CD4-positive, alpha-beta memory T cell (primary cell): ENCODE measurements around the gene TMIGD1. TPM values are rescaled to one million over a fixed set of nuclear protein-coding genes. Genes with fewer than 3 reads are reported as not detected.

Experiments used
- CTCF ChIA-PET: fragments of 350-600 bp; sonication (Branson Sonifier 250); formaldehyde crosslinking; loops from one replicate; lab custom pipeline; 2021; ENCODE audit warnings: inconsistent platforms; ENCODE audit not compliant: partially characterized antibody; lab: Charles Lee
- POLR2A ChIA-PET: fragments of 350-600 bp; sonication (Branson Sonifier 250); formaldehyde crosslinking; loops from one replicate; lab custom pipeline; 2021; ENCODE audit not compliant: partially characterized antibody; lab: Charles Lee
- DNase-seq, 5 donors: peaks; one replicate each; pipeline versions ENCODE4 v3.0.0 to v3.0.0-alpha.2; 2020 to 2022; ENCODE audit warnings: mixed read lengths in 1 of 5
- H3K27ac ChIP-seq: one replicate; pipeline ENCODE4 v1.7.0; 2013; ENCODE audit warnings: low read depth, low read length
- H3K27me3 ChIP-seq: 2 replicates; pipeline ENCODE4 v1.7.0; 2013; ENCODE audit warnings: mild to moderate bottlenecking, low read length, moderate library complexity; ENCODE audit not compliant: insufficient read depth
- H3K36me3 ChIP-seq: 2 replicates; pipeline ENCODE4 v1.7.0; 2013; ENCODE audit warnings: mild to moderate bottlenecking, low read length, moderate library complexity; ENCODE audit not compliant: insufficient read depth
- H3K4me1 ChIP-seq: 2 replicates; pipeline ENCODE4 v1.7.0; 2013; ENCODE audit warnings: mild to moderate bottlenecking, low read length, moderate library complexity; ENCODE audit not compliant: insufficient read depth
- H3K4me3 ChIP-seq, 2 donors: one replicate each; pipeline ENCODE4 v1.7.0; 2013; ENCODE audit warnings: low read length in 2 of 2, mild to moderate bottlenecking in 1 of 2
- H3K9me3 ChIP-seq, 2 donors: one replicate each; pipeline ENCODE4 v1.7.0; 2013; ENCODE audit warnings: low read length in 2 of 2, control low read depth in 1 of 2; ENCODE audit not compliant: control insufficient read depth in 1 of 2
- H3K27ac Mint-ChIP-seq, 7 donors: one replicate each; pipeline ENCODE4 v1.8.0; 2020 to 2021; ENCODE audit warnings: mixed read lengths in 7 of 7, mild to moderate bottlenecking in 6 of 7, inconsistent platforms in 3 of 7, moderate library complexity in 3 of 7
- H3K27me3 Mint-ChIP-seq, 2 donors: one replicate each; pipeline ENCODE4 v1.8.0; 2020 to 2021; ENCODE audit warnings: mixed read lengths in 2 of 2
- H3K36me3 Mint-ChIP-seq, 2 donors: one replicate each; pipeline ENCODE4 v1.8.0; 2020 to 2021; ENCODE audit warnings: mixed read lengths in 2 of 2, inconsistent platforms in 1 of 2, mild to moderate bottlenecking in 1 of 2
- H3K4me1 Mint-ChIP-seq, 4 donors: one replicate each; pipeline ENCODE4 v1.8.0; 2020 to 2021; ENCODE audit warnings: mixed read lengths in 4 of 4, mild to moderate bottlenecking in 1 of 4
- H3K4me3 Mint-ChIP-seq, 8 donors: one replicate each; pipeline ENCODE4 v1.8.0; 2020 to 2021; ENCODE audit warnings: mixed read lengths in 8 of 8, mild to moderate bottlenecking in 7 of 8, moderate library complexity in 6 of 8, inconsistent platforms in 3 of 8
- H3K9me3 Mint-ChIP-seq, 8 donors: one replicate each; pipeline ENCODE4 v1.8.0; 2020 to 2021; ENCODE audit warnings: mixed read lengths in 8 of 8, mild to moderate bottlenecking in 5 of 8, inconsistent platforms in 3 of 8, moderate library complexity in 1 of 8
- intact Hi-C: fragments of 100-400 bp; cut with micrococcal nuclease; formaldehyde crosslinking; loops from one replicate; pipeline ENCODE4 v1.15.1; 2023
- polyA plus RNA-seq, 2 donors: library from polyadenylated mRNA; unstranded; fragments of 300-500 nt; fragmentation: Illumina TruSeq; gene quantifications; one replicate each; pipeline ENCODE4 v1.2.3, GENCODE V29; 2021
- total RNA-seq, 2 experiments: library from RNA; stranded (reverse); gene quantifications; one replicate each; pipeline ENCODE4 v1.2.3, GENCODE V29; 2021

The TMIGD1 gene
- total and polyA plus RNA-seq, 4 experiments from 2014 or later, result not detected

- intact Hi-C loops, result loop anchor here (1.0 kb wide), 3 partner anchors 8 to 33 kb away; partner anchors contain the start of gene BLMH
- no peaks in the 10 kb centered on the region for H3K9me3 Mint-ChIP-seq
- peaks cover 0 to 3% of the 10 kb centered on the region in 2 donors for H3K36me3 Mint-ChIP-seq
- H3K27me3 ChIP-seq, result no peaks in the 10 kb centered on the region
- H3K27me3 Mint-ChIP-seq, result no peaks in the 10 kb centered on the region
- peaks cover 36 to 54% (median 41%) of the 10 kb centered on the region in 4 donors for H3K4me1 Mint-ChIP-seq
- H3K9me3 ChIP-seq, result no peaks in the 10 kb centered on the region
- H3K4me1 ChIP-seq, result peaks cover 48% of the 10 kb centered on the region
- H3K4me3 Mint-ChIP-seq, result peak overlapping the region; percentile 62 to 80 (median 70)
- peak overlapping the region; percentile 45 for H3K27ac ChIP-seq
- ChIA-PET CTCF (interaction anchor here (1.0 to 4.5 kb wide), 9 partner anchors 9 to 219 kb away, joined by 3 to 103 read pairs (median 7); partner anchors contain the start of genes BLMH and TMIGD1), POLR2A (interaction anchor here (1.0 to 4.5 kb wide), 13 partner anchors 8 to 1164 kb away, joined by 3 to 136 read pairs (median 5); partner anchors contain the start of genes BLMH, CPD, GOSR1 and TMIGD1)
- no peaks in the 10 kb centered on the region for H3K36me3 ChIP-seq
- DNase-seq, result peak; percentile 34 to 71 (median 48)
- peak overlapping the region; percentile 82 to 96 (median 93) for H3K27ac Mint-ChIP-seq
- peak overlapping the region; percentile 9 to 14 for H3K4me3 ChIP-seq
Observed at GRCh38 chr17:30323895-30324319, 9.9 kb downstream of the TMIGD1 start.

GRCh38 chr17:30323262-30323894 is 10.5 kb downstream of the TMIGD1 start:
- peak; percentile 81 to 87 (median 84) for DNase-seq
- Histone ChIP-seq H3K27me3 (no peaks in the 10 kb centered on the region), H3K27ac (peak overlapping the region; percentile 45), H3K9me3 (no peaks in the 10 kb centered on the region), H3K36me3 (no peaks in the 10 kb centered on the region), H3K4me1 (peaks cover 48% of the 10 kb centered on the region), H3K4me3 (peak overlapping the region; percentile 9 to 14)
- intact Hi-C loops, result loop anchor here (1.0 kb wide), 3 partner anchors 9 to 32 kb away; partner anchors contain the start of gene BLMH
- peak overlapping the region; percentile 82 to 96 (median 93) for H3K27ac Mint-ChIP-seq
- H3K9me3 Mint-ChIP-seq, result no peaks in the 10 kb centered on the region
- ChIA-PET POLR2A (interaction anchor here (0.9 to 4.5 kb wide), 15 partner anchors 8 to 1165 kb away, joined by 3 to 136 read pairs (median 5); partner anchors contain the start of genes BLMH, CPD, GOSR1 and TMIGD1), CTCF (interaction anchor here (1.0 to 4.5 kb wide), 11 partner anchors 8 to 219 kb away, joined by 3 to 103 read pairs (median 5); partner anchors contain the start of genes BLMH and TMIGD1)
- no peaks in the 10 kb centered on the region for H3K27me3 Mint-ChIP-seq
- H3K4me3 Mint-ChIP-seq, result peak overlapping the region; percentile 62 to 80 (median 70)
- peaks cover 0 to 3% of the 10 kb centered on the region in 2 donors for H3K36me3 Mint-ChIP-seq
- H3K4me1 Mint-ChIP-seq, result peaks cover 36 to 54% (median 41%) of the 10 kb centered on the region in 4 donors

GRCh38 chr17:30321314-30321713 is 12.5 kb downstream of the TMIGD1 start:
- DNase-seq, result no peak
- no peaks in the 10 kb centered on the region for H3K9me3 ChIP-seq
- peaks cover 48% of the 10 kb centered on the region for H3K4me1 ChIP-seq
- no peaks in the 10 kb centered on the region for H3K27me3 ChIP-seq
- H3K27me3 Mint-ChIP-seq, result no peaks in the 10 kb centered on the region
- CTCF ChIA-PET, result interaction anchor here (4.5 kb wide), 1 partner anchor 14 kb away, joined by 103 read pairs; the partner anchor contains the start of gene TMIGD1
- peak overlapping the region in 4 of 7 donors; percentile 18 to 62 (median 33) for H3K27ac Mint-ChIP-seq
- H3K36me3 ChIP-seq, result no peaks in the 10 kb centered on the region
- H3K27ac ChIP-seq, result no peak overlapping the region
- POLR2A ChIA-PET, result interaction anchor here (3.9 to 4.5 kb wide), 2 partner anchors 13 to 29 kb away, joined by 77 to 136 read pairs; partner anchors contain the start of genes BLMH and TMIGD1
- peaks cover 35 to 48% (median 37%) of the 10 kb centered on the region in 4 donors for H3K4me1 Mint-ChIP-seq
- intact Hi-C loops, result no loop called here
- H3K4me3 ChIP-seq, result no peak overlapping the region
- peaks cover 0 to 3% of the 10 kb centered on the region in 2 donors for H3K36me3 Mint-ChIP-seq
- H3K9me3 Mint-ChIP-seq, result no peaks in the 10 kb centered on the region
- peak overlapping the region in 1 of 8 donors; percentile 36 for H3K4me3 Mint-ChIP-seq

GRCh38 chr17:30318155-30318554 is 15.7 kb downstream of the TMIGD1 start:
- CTCF ChIA-PET, result interaction anchor here (0.9 to 3.1 kb wide), 4 partner anchors 10 to 214 kb away, joined by 3 to 14 read pairs (median 4); no protein-coding TSS in a partner anchor
- peak overlapping the region in 2 of 7 donors; percentile 42 to 84 for H3K27ac Mint-ChIP-seq
- Histone ChIP-seq H3K27me3 (no peaks in the 10 kb centered on the region), H3K27ac (no peak overlapping the region), H3K9me3 (no peaks in the 10 kb centered on the region), H3K36me3 (no peaks in the 10 kb centered on the region), H3K4me1 (peaks cover 18% of the 10 kb centered on the region), H3K4me3 (no peak overlapping the region)
- H3K27me3 Mint-ChIP-seq, result no peaks in the 10 kb centered on the region
- intact Hi-C loops, result no loop called here
- DNase-seq, result no peak
- POLR2A ChIA-PET, result no interaction called here
- peaks cover 10 to 17% (median 14%) of the 10 kb centered on the region in 4 donors for H3K4me1 Mint-ChIP-seq
- no peaks in the 10 kb centered on the region for H3K9me3 Mint-ChIP-seq
- peaks cover 0 to 2% of the 10 kb centered on the region in 2 donors for H3K36me3 Mint-ChIP-seq
- H3K4me3 Mint-ChIP-seq, result no peak overlapping the region

- H3K4me1 Mint-ChIP-seq, result peaks cover 4 to 12% (median 8%) of the 10 kb centered on the region in 4 donors
- no peaks in the 10 kb centered on the region for H3K36me3 Mint-ChIP-seq
- H3K9me3 ChIP-seq, result no peaks in the 10 kb centered on the region
- H3K36me3 ChIP-seq, result no peaks in the 10 kb centered on the region
- ChIA-PET POLR2A (interaction anchor here (0.8 kb wide), 1 partner anchor 26 kb away, joined by 3 read pairs; the partner anchor contains the start of gene BLMH), CTCF (interaction anchor here (0.7 to 4.9 kb wide), 3 partner anchors 16 to 380 kb away, joined by 3 to 36 read pairs (median 3); partner anchors contain the start of gene TMIGD1)
- no peak overlapping the region for H3K27ac ChIP-seq
- DNase-seq, result no peak
- H3K27me3 ChIP-seq, result no peaks in the 10 kb centered on the region
- no peak overlapping the region for H3K4me3 Mint-ChIP-seq
- H3K27me3 Mint-ChIP-seq, result no peaks in the 10 kb centered on the region
- intact Hi-C loops, result no loop called here
- H3K27ac Mint-ChIP-seq, result no peak overlapping the region
- no peaks in the 10 kb centered on the region for H3K9me3 Mint-ChIP-seq
- H3K4me3 ChIP-seq, result no peak overlapping the region
- H3K4me1 ChIP-seq, result peaks cover 10% of the 10 kb centered on the region
Observed at GRCh38 chr17:30316736-30317135, 17.1 kb downstream of the TMIGD1 start.

GRCh38 chr17:30315106-30315505 is 18.8 kb downstream of the TMIGD1 start:
- Histone ChIP-seq H3K36me3 (no peaks in the 10 kb centered on the region), H3K4me1 (no peaks in the 10 kb centered on the region), H3K27ac (no peak overlapping the region), H3K27me3 (no peaks in the 10 kb centered on the region), H3K4me3 (no peak overlapping the region), H3K9me3 (no peaks in the 10 kb centered on the region)
- Mint-ChIP-seq H3K4me3 (no peak overlapping the region), H3K9me3 (no peaks in the 10 kb centered on the region), H3K27ac (no peak overlapping the region), H3K36me3 (no peaks in the 10 kb centered on the region), H3K4me1 (peaks cover 4 to 9% (median 6%) of the 10 kb centered on the region in 4 donors), H3K27me3 (no peaks in the 10 kb centered on the region)
- ChIA-PET POLR2A (interaction anchor here (0.6 to 1.7 kb wide), 3 partner anchors 8 to 122 kb away, joined by 3 to 6 read pairs (median 4); partner anchors contain the start of gene BLMH), CTCF (interaction anchor here (1.5 to 4.9 kb wide), 3 partner anchors 9 to 25 kb away, joined by 3 to 36 read pairs (median 5); partner anchors contain the start of gene TMIGD1)
- no peak for DNase-seq
- intact Hi-C loops, result no loop called here
